Mesothelial cell of epicardium (in vitro differentiated cells): ENCODE data around the gene ANKFN1. TPM values are rescaled to one million over a fixed set of nuclear protein-coding genes. Genes with fewer than 3 reads are reported as not detected.
"Not testable (repeated sequence)": the region's sequence is repeated elsewhere in the genome, so short reads cannot be mapped to it uniquely, and the experiment has no call there.

Experiments
- DNase-seq, 2 experiments: peaks; one replicate each; pipeline ENCODE4 v3.0.0; 2021; ENCODE audit warnings: low spot score in 2 of 2; ENCODE audit not compliant: unreplicated experiment in 2 of 2
- H3K27ac Mint-ChIP-seq: 2 replicates; pipeline ENCODE4 v1.8.0; 2021; ENCODE audit warnings: mixed read lengths
- H3K27me3 Mint-ChIP-seq: 2 replicates; pipeline ENCODE4 v1.8.0; 2021; ENCODE audit warnings: low read depth, mixed read lengths
- H3K36me3 Mint-ChIP-seq: 2 replicates; pipeline ENCODE4 v1.8.0; 2021; ENCODE audit warnings: mixed read lengths
- H3K4me1 Mint-ChIP-seq: 2 replicates; pipeline ENCODE4 v1.8.0; 2021; ENCODE audit warnings: mixed read lengths
- H3K4me3 Mint-ChIP-seq: 2 replicates; pipeline ENCODE4 v1.8.0; 2021; ENCODE audit warnings: mild to moderate bottlenecking, moderate library complexity, mixed read lengths
- H3K9me3 Mint-ChIP-seq: 2 replicates; pipeline ENCODE4 v1.8.0; 2021; ENCODE audit warnings: mixed read lengths
- CTCF ChIP-seq: fragments of 200-600 bp; sonication (generic); IDR thresholded peaks from one replicate; pipeline ENCODE4 v1.5.0; 2021; ENCODE audit warnings: antibody characterized with exemption; ENCODE audit not compliant: unreplicated experiment
- total RNA-seq: library from RNA; stranded (reverse); gene quantifications from 3 replicates; pipeline ENCODE4 v1.2.1, GENCODE V29; 2021

ANKFN1 gene
- total RNA-seq, 1 donor from 2014 or later: 0.34 TPM

- Mint-ChIP-seq H3K9me3 (no peaks in the 10 kb centered on the region), H3K36me3 (no peaks in the 10 kb centered on the region), H3K27ac (no peak overlapping the region), H3K27me3 (peaks cover 11% of the 10 kb centered on the region), H3K4me3 (no peak overlapping the region), H3K4me1 (no peaks in the 10 kb centered on the region)
- TF ChIP-seq CTCF: no peak
- no peak for DNase-seq
These were observed 116.5 kb downstream of the ANKFN1 start for GRCh38 chr17:56269556-56270389.

GRCh38 chr17:56274491-56274890 lies 121.2 kb downstream of the ANKFN1 start:
- no peak overlapping the region for H3K27ac Mint-ChIP-seq
- no peaks in the 10 kb centered on the region for H3K36me3 Mint-ChIP-seq
- H3K4me3 Mint-ChIP-seq: no peak overlapping the region
- peaks cover 10% of the 10 kb centered on the region for H3K27me3 Mint-ChIP-seq
- no peaks in the 10 kb centered on the region for H3K4me1 Mint-ChIP-seq
- TF ChIP-seq CTCF: no peak
- no peaks in the 10 kb centered on the region for H3K9me3 Mint-ChIP-seq
- no peak for DNase-seq

DNA sequence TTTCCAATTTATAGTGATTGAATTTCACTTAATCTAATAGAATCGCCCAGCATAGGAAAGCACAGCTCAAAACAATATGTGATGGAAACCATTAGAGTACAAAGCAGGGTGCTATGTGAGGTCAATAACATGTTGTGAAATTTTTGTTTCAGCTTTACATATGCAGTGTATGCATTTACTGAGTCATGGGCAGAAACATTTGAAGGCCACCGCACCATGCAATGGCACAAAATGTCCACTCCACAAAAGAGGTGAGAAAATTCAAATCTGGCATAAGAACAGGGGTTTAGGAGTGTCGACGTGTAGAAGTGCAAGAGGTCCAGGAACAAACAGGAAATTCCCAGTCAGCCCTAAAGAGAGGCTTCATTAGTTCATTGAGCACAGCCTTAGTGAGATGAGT lies 131.2 kb downstream of the ANKFN1 start:
- no peak for TF ChIP-seq CTCF
- no peak overlapping the region for H3K27ac Mint-ChIP-seq
- no peaks in the 10 kb centered on the region for H3K36me3 Mint-ChIP-seq
- peaks cover 3% of the 10 kb centered on the region for H3K27me3 Mint-ChIP-seq
- H3K9me3 Mint-ChIP-seq: no peaks in the 10 kb centered on the region
- DNase-seq: no peak
- H3K4me1 Mint-ChIP-seq: no peaks in the 10 kb centered on the region
- H3K4me3 Mint-ChIP-seq: no peak overlapping the region

- not testable (repeated sequence) for H3K9me3 Mint-ChIP-seq, H3K36me3 Mint-ChIP-seq, DNase-seq, H3K4me3 Mint-ChIP-seq, H3K27ac Mint-ChIP-seq, H3K27me3 Mint-ChIP-seq, H3K4me1 Mint-ChIP-seq
These were observed 135.5 kb downstream of the ANKFN1 start for GRCh38 chr17:56288786-56289185.

- Mint-ChIP-seq H3K36me3 (no peaks in the 10 kb centered on the region), H3K4me3 (no peak overlapping the region), H3K27ac (no peak overlapping the region), H3K4me1 (no peaks in the 10 kb centered on the region), H3K27me3 (peaks cover 10% of the 10 kb centered on the region), H3K9me3 (no peaks in the 10 kb centered on the region)
- DNase-seq: no peak
- TF ChIP-seq CTCF: no peak
These were observed 136.0 kb downstream of the ANKFN1 start for GRCh38 chr17:56289321-56289720.

GRCh38 chr17:56290101-56290801 lies 137.0 kb downstream of the ANKFN1 start:
- no peaks in the 10 kb centered on the region for H3K4me1 Mint-ChIP-seq
- DNase-seq: no peak
- no peak for TF ChIP-seq CTCF
- H3K36me3 Mint-ChIP-seq: no peaks in the 10 kb centered on the region
- no peak overlapping the region for H3K27ac Mint-ChIP-seq
- H3K27me3 Mint-ChIP-seq: peaks cover 10% of the 10 kb centered on the region
- H3K4me3 Mint-ChIP-seq: no peak overlapping the region
- H3K9me3 Mint-ChIP-seq: no peaks in the 10 kb centered on the region
